Stimulated activated CD4-positive, alpha-beta T cell treated with anti-CD3 and anti-CD28 coated beads, TNF-alpha, amount 100 ng/mL, for 24 hours (primary cell): Measurements from ENCODE around the gene LCNL1.

Experiments
- DNase-seq, 3 experiments: peaks; one replicate each; pipeline ENCODE4 v3.0.0-alpha.2; 2020; ENCODE audit warnings: low read depth in 3 of 3

Gene LCNL1

GRCh38 chr9:136947028-136947891 is 35.5 kb upstream of the LCNL1 start:
- no peak for DNase-seq

- DNase-seq, result no peak
Observed at GRCh38 chr9:136947955-136948510, 34.8 kb upstream of the LCNL1 start.

GRCh38 chr9:136949239-136949816 is 33.5 kb upstream of the LCNL1 start:
- no peak for DNase-seq

- DNase-seq, result peak; percentile 86 to 98 (median 90)
Observed at GRCh38 chr9:136949817-136950655, 32.8 kb upstream of the LCNL1 start.

- DNase-seq, result no peak
Observed at GRCh38 chr9:136950656-136951276, 32.0 kb upstream of the LCNL1 start.

GRCh38 chr9:136951541-136952320 is 31.1 kb upstream of the LCNL1 start, which contains the start of gene LCN12:
Gene LCN12 (plus strand): TSS chr9:136952273. CDS start chr9:136952328, 55 bp downstream.
- no peak for DNase-seq

GRCh38 chr9:136952321-136952850 is 30.4 kb upstream of the LCNL1 start:
- DNase-seq, result no peak

- no peak for DNase-seq
Observed at GRCh38 chr9:136952876-136953770, 29.7 kb upstream of the LCNL1 start.

GRCh38 chr9:136953771-136954269 is 29.0 kb upstream of the LCNL1 start:
- DNase-seq, result no peak

GRCh38 chr9:136954270-136955083 is 28.3 kb upstream of the LCNL1 start:
- DNase-seq, result no peak

- DNase-seq, result no peak
Observed at GRCh38 chr9:136955202-136955942, 27.4 kb upstream of the LCNL1 start.

- DNase-seq, result no peak
Observed at GRCh38 chr9:136955943-136956335, 26.9 kb upstream of the LCNL1 start.

- DNase-seq, result no peak
Observed at GRCh38 chr9:136956604-136957003, 26.2 kb upstream of the LCNL1 start.

- no peak for DNase-seq
Observed at GRCh38 chr9:136957461-136957860, 25.3 kb upstream of the LCNL1 start.

GRCh38 chr9:136957901-136958300 is 24.9 kb upstream of the LCNL1 start:
- DNase-seq, result no peak

- no peak for DNase-seq
Observed at GRCh38 chr9:136958473-136958872, 24.3 kb upstream of the LCNL1 start.
